GM12873 (cell line): ENCODE measurements around the gene EMP1.

Experiments used
- TF ChIP-seq, protein P1 (sequence below): IDR thresholded peaks from 2 replicates; pipeline ENCODE4 v1.5.1; 2012; ENCODE audit warnings: low read depth, mild to moderate bottlenecking, moderate library complexity, low read length, control low read depth; ENCODE audit not compliant: insufficient read depth; ENCODE audit errors: missing control alignments

EMP1 gene

GRCh38 chr12:13197526-13198143, 1.1 kb downstream of the EMP1 start:
- TF ChIP-seq, protein P1, sequence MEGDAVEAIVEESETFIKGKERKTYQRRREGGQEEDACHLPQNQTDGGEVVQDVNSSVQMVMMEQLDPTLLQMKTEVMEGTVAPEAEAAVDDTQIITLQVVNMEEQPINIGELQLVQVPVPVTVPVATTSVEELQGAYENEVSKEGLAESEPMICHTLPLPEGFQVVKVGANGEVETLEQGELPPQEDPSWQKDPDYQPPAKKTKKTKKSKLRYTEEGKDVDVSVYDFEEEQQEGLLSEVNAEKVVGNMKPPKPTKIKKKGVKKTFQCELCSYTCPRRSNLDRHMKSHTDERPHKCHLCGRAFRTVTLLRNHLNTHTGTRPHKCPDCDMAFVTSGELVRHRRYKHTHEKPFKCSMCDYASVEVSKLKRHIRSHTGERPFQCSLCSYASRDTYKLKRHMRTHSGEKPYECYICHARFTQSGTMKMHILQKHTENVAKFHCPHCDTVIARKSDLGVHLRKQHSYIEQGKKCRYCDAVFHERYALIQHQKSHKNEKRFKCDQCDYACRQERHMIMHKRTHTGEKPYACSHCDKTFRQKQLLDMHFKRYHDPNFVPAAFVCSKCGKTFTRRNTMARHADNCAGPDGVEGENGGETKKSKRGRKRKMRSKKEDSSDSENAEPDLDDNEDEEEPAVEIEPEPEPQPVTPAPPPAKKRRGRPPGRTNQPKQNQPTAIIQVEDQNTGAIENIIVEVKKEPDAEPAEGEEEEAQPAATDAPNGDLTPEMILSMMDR = no peak

- TF ChIP-seq, protein P1 = no peak
Observed at GRCh38 chr12:13198241-13198640, 1.7 kb downstream of the EMP1 start.

DNA sequence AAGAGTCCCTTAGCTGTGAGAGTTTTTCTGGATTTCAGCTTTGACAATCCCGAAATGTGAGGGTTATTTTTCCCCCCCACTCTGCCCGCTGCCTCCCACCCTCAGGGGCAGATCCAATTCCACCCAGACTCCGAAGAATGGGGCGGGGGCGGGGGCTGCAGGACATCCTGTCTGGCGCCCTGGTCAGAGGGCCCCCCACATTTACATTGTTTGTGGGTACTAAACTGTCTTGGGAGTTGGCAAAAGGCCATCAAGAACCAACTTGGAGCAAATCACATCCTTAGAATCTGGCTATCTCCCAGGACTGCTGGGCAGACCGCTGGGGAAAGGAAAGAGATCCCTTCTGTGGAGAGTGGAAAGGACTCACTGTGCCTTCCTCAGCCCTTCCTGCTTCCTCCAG, 2.4 kb downstream of the EMP1 start:
- TF ChIP-seq, protein P1 = no peak

- TF ChIP-seq, protein P1 = no peak
Observed at GRCh38 chr12:13199592-13199991, 3.1 kb downstream of the EMP1 start.

DNA sequence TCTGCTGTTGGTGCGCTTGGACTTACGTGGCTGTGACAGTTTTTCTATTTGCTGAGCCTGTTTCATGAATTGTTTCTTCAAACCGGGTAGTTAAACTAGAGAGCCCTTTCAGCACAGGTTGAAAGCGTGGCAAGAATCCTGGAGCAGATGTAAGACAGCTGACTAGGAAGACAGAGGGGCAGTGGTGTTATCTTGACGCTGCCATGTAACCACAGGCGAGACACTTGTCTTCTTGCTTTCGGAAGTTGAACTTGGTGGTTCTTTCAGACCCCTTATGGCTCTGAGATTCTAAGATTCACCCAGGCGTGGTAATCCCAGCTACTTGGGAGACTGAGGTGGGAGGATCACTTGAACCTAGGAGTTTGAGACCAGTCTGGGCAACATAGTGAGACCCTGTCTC, 4.3 kb downstream of the EMP1 start:
- TF ChIP-seq, protein P1 = no peak

DNA sequence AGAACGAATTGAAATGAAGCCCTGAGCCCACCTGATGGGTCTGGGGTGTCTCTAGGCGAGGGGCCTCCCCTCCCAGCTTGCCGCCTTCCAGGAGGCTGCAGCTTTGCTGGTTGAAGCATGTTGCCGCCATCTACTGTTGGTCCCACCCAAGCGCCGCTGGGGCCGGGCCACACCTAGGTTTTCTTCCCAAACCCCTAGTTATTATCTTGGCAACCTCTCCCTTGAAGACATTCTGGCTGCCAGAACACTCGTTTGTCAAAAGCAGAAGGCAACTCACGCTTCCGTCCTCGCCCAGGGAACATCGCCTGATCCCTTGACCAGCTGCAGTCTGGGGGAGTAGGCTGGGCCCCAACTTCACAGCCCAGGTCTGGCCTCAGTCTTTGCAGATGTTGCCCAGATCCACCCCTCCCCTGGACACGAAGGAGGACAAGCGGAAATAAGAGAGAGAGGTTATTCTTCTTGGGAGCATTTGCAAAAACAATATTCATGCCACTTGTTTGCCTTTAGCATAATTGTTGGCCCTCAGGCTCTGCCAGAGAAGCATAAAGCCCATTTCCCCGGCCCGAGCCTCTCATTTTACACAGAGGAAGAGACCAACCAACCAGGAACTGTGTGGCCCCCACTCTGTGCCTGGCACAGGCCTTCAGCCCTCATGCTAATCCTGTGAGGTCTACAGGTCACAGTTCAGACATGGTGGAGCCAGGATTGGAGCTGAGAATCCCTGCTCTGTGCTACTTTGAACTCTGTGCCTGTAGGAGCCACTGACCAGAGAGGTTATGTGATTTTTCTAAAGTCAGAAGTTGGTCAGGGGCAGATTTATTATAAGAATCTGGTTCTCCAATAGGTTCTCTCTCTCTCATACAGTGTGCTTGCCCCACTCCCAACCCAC, 6.8 kb downstream of the EMP1 start:
- TF ChIP-seq, protein P1 = peak; percentile 34

DNA sequence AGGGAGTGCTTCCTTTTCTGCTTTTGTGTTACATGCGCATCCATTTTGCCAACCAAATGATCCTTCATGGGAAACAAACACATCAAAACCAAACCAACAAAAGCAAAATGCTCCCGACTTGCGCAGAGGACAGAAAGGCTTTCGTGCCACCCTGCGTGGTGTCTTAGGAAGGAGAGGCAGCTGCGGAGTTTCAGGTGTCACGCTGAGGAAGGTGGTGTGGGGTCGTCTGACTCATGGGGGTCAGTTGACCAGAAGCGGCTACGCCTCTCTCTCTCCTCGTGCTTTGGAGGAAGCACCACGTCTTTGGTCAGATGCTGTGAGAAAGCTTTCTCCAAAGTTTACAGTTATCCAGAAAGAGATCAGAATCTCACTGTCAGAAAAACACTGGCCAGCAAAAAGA, 7.9 kb downstream of the EMP1 start:
- TF ChIP-seq, protein P1 = no peak
